Activated CD8-positive, alpha-beta T cell treated with anti-CD3 and anti-CD28 coated beads, Interleukin-2, amount 10 ng/mL, durations not matched to agents 7 days and 5 days (primary cell): ENCODE measurements around the gene RIC8A. TPM values are rescaled to one million over a fixed set of nuclear protein-coding genes. Genes with fewer than 3 reads are reported as not detected.
"Not testable (repeated sequence)": the region's sequence is repeated elsewhere in the genome, so short reads cannot be mapped to it uniquely, and the experiment has no call there.

Experiments used
- ATAC-seq: fragments of 150-1000 bp; cut with Tn5 transposase; one replicate; pipeline ENCODE4 v1.10.0; 2021; ENCODE audit warnings: moderate library complexity
- CTCF ChIA-PET: fragments of 350-600 bp; sonication (Branson Sonifier 250); formaldehyde crosslinking; loops from one replicate; lab custom pipeline; 2021; ENCODE audit warnings: antibody characterized with exemption; lab: Charles Lee
- POLR2A ChIA-PET: fragments of 350-600 bp; sonication (Branson Sonifier 250); formaldehyde crosslinking; loops from one replicate; lab custom pipeline; 2021; ENCODE audit warnings: antibody characterized with exemption; lab: Charles Lee
- DNase-seq: peaks from one replicate; pipeline ENCODE4 v3.0.0-alpha.2; 2020
- H3K27ac Mint-ChIP-seq: one replicate; pipeline ENCODE4 v1.8.0; 2021; ENCODE audit warnings: mild to moderate bottlenecking, mixed read lengths
- H3K27me3 Mint-ChIP-seq: one replicate; pipeline ENCODE4 v1.8.0; 2021; ENCODE audit warnings: low read depth, mixed read lengths
- H3K36me3 Mint-ChIP-seq: one replicate; pipeline ENCODE4 v1.8.0; 2021; ENCODE audit warnings: low read depth, mixed read lengths
- H3K4me1 Mint-ChIP-seq: one replicate; pipeline ENCODE4 v1.8.0; 2021; ENCODE audit warnings: low read depth, mixed read lengths
- H3K4me3 Mint-ChIP-seq: one replicate; pipeline ENCODE4 v1.8.0; 2021; ENCODE audit warnings: mild to moderate bottlenecking, mixed read lengths
- H3K9me3 Mint-ChIP-seq: one replicate; pipeline ENCODE4 v1.8.0; 2022; ENCODE audit warnings: mixed read lengths; ENCODE audit not compliant: insufficient read depth
- total RNA-seq, 2 experiments: library from RNA; stranded (reverse); gene quantifications; one replicate each; pipeline ENCODE4 v1.2.3, GENCODE V29; 2021

Gene RIC8A
- total RNA-seq, 2 experiments from 2014 or later, result 121 to 126 TPM

GRCh38 chr11:212150-213100 lies 4.9 kb downstream of the RIC8A start:
- no peak for DNase-seq
- no peak for ATAC-seq
- no peaks in the 10 kb centered on the region for H3K9me3 Mint-ChIP-seq
- POLR2A ChIA-PET, result interaction anchor here (0.6 to 1.7 kb wide), 8 partner anchors 16 to 266 kb away, joined by 3 to 5 read pairs (median 3); partner anchors contain the start of gene SIGIRR
- H3K4me3 Mint-ChIP-seq, result no peak overlapping the region
- peaks cover 64% of the 10 kb centered on the region for H3K36me3 Mint-ChIP-seq
- no peaks in the 10 kb centered on the region for H3K27me3 Mint-ChIP-seq
- no peak overlapping the region for H3K27ac Mint-ChIP-seq
- H3K4me1 Mint-ChIP-seq, result peaks cover 23% of the 10 kb centered on the region
- CTCF ChIA-PET, result interaction anchor here (1.4 kb wide), 1 partner anchor 39 kb away, joined by 5 read pairs; no protein-coding TSS in a partner anchor

GRCh38 chr11:213111-213510 lies 5.6 kb downstream of the RIC8A start:
- peaks cover 60% of the 10 kb centered on the region for H3K36me3 Mint-ChIP-seq
- POLR2A ChIA-PET, result interaction anchor here (1.2 to 1.7 kb wide), 4 partner anchors 15 to 104 kb away, joined by 3 to 5 read pairs (median 3); no protein-coding TSS in a partner anchor
- ATAC-seq, result no peak

GRCh38 chr11:214083-214482 lies 6.6 kb downstream of the RIC8A start:
- peaks cover 59% of the 10 kb centered on the region for H3K36me3 Mint-ChIP-seq
- CTCF ChIA-PET, result no interaction called here
- POLR2A ChIA-PET, result no interaction called here
- no peak overlapping the region for H3K4me3 Mint-ChIP-seq
- H3K9me3 Mint-ChIP-seq, result no peaks in the 10 kb centered on the region
- H3K27me3 Mint-ChIP-seq, result no peaks in the 10 kb centered on the region
- ATAC-seq, result no peak
- H3K27ac Mint-ChIP-seq, result no peak overlapping the region
- no peak for DNase-seq
- H3K4me1 Mint-ChIP-seq, result peaks cover 22% of the 10 kb centered on the region

More at GRCh38 chr11:213111-213510, 5.6 kb downstream of the RIC8A start:
- H3K27ac Mint-ChIP-seq, result peak overlapping the region; percentile 13
- CTCF ChIA-PET, result interaction anchor here (1.4 kb wide), 1 partner anchor 38 kb away, joined by 5 read pairs; no protein-coding TSS in a partner anchor
- H3K4me1 Mint-ChIP-seq, result peaks cover 23% of the 10 kb centered on the region
- no peaks in the 10 kb centered on the region for H3K9me3 Mint-ChIP-seq
- no peak overlapping the region for H3K4me3 Mint-ChIP-seq
- no peaks in the 10 kb centered on the region for H3K27me3 Mint-ChIP-seq
- DNase-seq, result no peak

- H3K4me3 Mint-ChIP-seq, result no peak overlapping the region
- peaks cover 47% of the 10 kb centered on the region for H3K36me3 Mint-ChIP-seq
- DNase-seq (no peak), ATAC-seq (no peak)
- H3K9me3 Mint-ChIP-seq, result no peaks in the 10 kb centered on the region
- CTCF ChIA-PET, result interaction anchor here (1.2 to 2.5 kb wide), 2 partner anchors 14 to 35 kb away, joined by 3 to 15 read pairs; no protein-coding TSS in a partner anchor
- H3K4me1 Mint-ChIP-seq, result peaks cover 9% of the 10 kb centered on the region
- no peak overlapping the region for H3K27ac Mint-ChIP-seq
- no peaks in the 10 kb centered on the region for H3K27me3 Mint-ChIP-seq
- POLR2A ChIA-PET, result interaction anchor here (0.8 to 1.3 kb wide), 3 partner anchors 8 to 20 kb away, joined by 3 to 5 read pairs (median 3); partner anchors contain the start of genes BET1L and RIC8A
Measured at GRCh38 chr11:215581-216037, 8.1 kb downstream of the RIC8A start.

GRCh38 chr11:216081-216974 lies 8.8 kb downstream of the RIC8A start:
- H3K4me1 Mint-ChIP-seq, result peaks cover 5% of the 10 kb centered on the region
- H3K9me3 Mint-ChIP-seq, result no peaks in the 10 kb centered on the region
- no peaks in the 10 kb centered on the region for H3K27me3 Mint-ChIP-seq
- ATAC-seq, result no peak
- ChIA-PET POLR2A (interaction anchor here (0.8 to 1.3 kb wide), 4 partner anchors 9 to 19 kb away, joined by 3 to 5 read pairs (median 4); partner anchors contain the start of genes BET1L and RIC8A), CTCF (interaction anchor here (0.6 to 2.5 kb wide), 3 partner anchors 13 to 34 kb away, joined by 3 to 15 read pairs (median 4); no protein-coding TSS in a partner anchor)
- peaks cover 42% of the 10 kb centered on the region for H3K36me3 Mint-ChIP-seq
- H3K4me3 Mint-ChIP-seq, result no peak overlapping the region
- H3K27ac Mint-ChIP-seq, result no peak overlapping the region
- DNase-seq, result no peak

- ChIA-PET CTCF (interaction anchor here (2.5 kb wide), 1 partner anchor 33 kb away, joined by 15 read pairs; no protein-coding TSS in a partner anchor), POLR2A (interaction anchor here (1.3 kb wide), 1 partner anchor 16 kb away, joined by 4 read pairs; no protein-coding TSS in a partner anchor)
- peaks cover 32% of the 10 kb centered on the region for H3K36me3 Mint-ChIP-seq
- DNase-seq (no peak), ATAC-seq (no peak)
- H3K4me3 Mint-ChIP-seq, result no peak overlapping the region
- H3K4me1 Mint-ChIP-seq, result peaks cover 3% of the 10 kb centered on the region
- no peaks in the 10 kb centered on the region for H3K9me3 Mint-ChIP-seq
- H3K27ac Mint-ChIP-seq, result no peak overlapping the region
- H3K27me3 Mint-ChIP-seq, result no peaks in the 10 kb centered on the region
Measured at GRCh38 chr11:217704-218103, 10.2 kb downstream of the RIC8A start.

GRCh38 chr11:218815-219593 lies 11.5 kb downstream of the RIC8A start:
- DNase-seq (no peak), ATAC-seq (no peak)
- H3K4me3 Mint-ChIP-seq, result no peak overlapping the region
- no peaks in the 10 kb centered on the region for H3K9me3 Mint-ChIP-seq
- no peak overlapping the region for H3K27ac Mint-ChIP-seq
- CTCF ChIA-PET, result interaction anchor here (1.1 to 1.5 kb wide), 3 partner anchors 12 to 32 kb away, joined by 4 read pairs; partner anchors contain the start of genes BET1L and RIC8A
- peaks cover 3% of the 10 kb centered on the region for H3K4me1 Mint-ChIP-seq
- POLR2A ChIA-PET, result interaction anchor here (0.9 to 1.4 kb wide), 2 partner anchors 10 to 18 kb away, joined by 3 to 6 read pairs; no protein-coding TSS in a partner anchor
- H3K27me3 Mint-ChIP-seq, result no peaks in the 10 kb centered on the region
- H3K36me3 Mint-ChIP-seq, result peaks cover 23% of the 10 kb centered on the region

- not testable (repeated sequence) for H3K36me3 Mint-ChIP-seq, H3K4me3 Mint-ChIP-seq, H3K27ac Mint-ChIP-seq, H3K4me1 Mint-ChIP-seq, ATAC-seq, H3K9me3 Mint-ChIP-seq, H3K27me3 Mint-ChIP-seq, DNase-seq
- CTCF ChIA-PET, result interaction anchor here (2.8 kb wide), 1 partner anchor 30 kb away, joined by 10 read pairs; no protein-coding TSS in a partner anchor
- POLR2A ChIA-PET, result interaction anchor here (1.0 kb wide), 1 partner anchor 46 kb away, joined by 3 read pairs; no protein-coding TSS in a partner anchor
Measured at GRCh38 chr11:220641-221215, 13.2 kb downstream of the RIC8A start.

- H3K9me3 Mint-ChIP-seq, result no peaks in the 10 kb centered on the region
- ATAC-seq, result no peak
- no peaks in the 10 kb centered on the region for H3K27me3 Mint-ChIP-seq
- peaks cover 6% of the 10 kb centered on the region for H3K4me1 Mint-ChIP-seq
- DNase-seq, result no peak
- H3K36me3 Mint-ChIP-seq, result peaks cover 2% of the 10 kb centered on the region
- H3K4me3 Mint-ChIP-seq, result no peak overlapping the region
- POLR2A ChIA-PET, result interaction anchor here (0.6 to 1.0 kb wide), 2 partner anchors 46 to 500 kb away, joined by 3 read pairs; no protein-coding TSS in a partner anchor
- H3K27ac Mint-ChIP-seq, result no peak overlapping the region
- CTCF ChIA-PET, result interaction anchor here (2.8 kb wide), 1 partner anchor 29 kb away, joined by 10 read pairs; no protein-coding TSS in a partner anchor
Measured at GRCh38 chr11:221539-221938, 14.0 kb downstream of the RIC8A start.
